Motor neuron (in vitro differentiated cells): ENCODE measurements around the gene ILKAP. TPM values are rescaled to one million over a fixed set of nuclear protein-coding genes. Genes with fewer than 3 reads are reported as not detected.
A peak's percentile ranks its signal among the peaks of the same experiment; 100 is the strongest.

Experiments
- ATAC-seq, 8 experiments: fragments of 200-7000 bp; cut with Tn5 transposase; replicated peaks in 6 of 8; 2 replicates each; pipeline ENCODE4 v1.8.0; 2021; ENCODE audit warnings: mild to moderate bottlenecking in 8 of 8, moderate library complexity in 8 of 8
- H3K27ac ChIP-seq, 2 donors: fragments of 250-450 bp; sonication (Bioruptor Pico); 2 replicates each; pipeline ENCODE4 v1.9.0; 2021; ENCODE audit warnings: antibody characterized with exemption in 2 of 2, mild to moderate bottlenecking in 2 of 2, moderate library complexity in 1 of 2
- H3K4me1 ChIP-seq, 2 donors: fragments of 250-450 bp; sonication (Bioruptor Pico); replicated peaks in 1 of 2; 2 replicates each; pipeline ENCODE4 v1.6.1; 2021; ENCODE audit warnings: antibody characterized with exemption in 2 of 2, mild to moderate bottlenecking in 2 of 2, moderate library complexity in 1 of 2
- H3K4me3 ChIP-seq, 5 donors: fragments of 250-450 bp; sonication (Bioruptor Pico); 2 replicates each; pipeline ENCODE4 v1.9.0; 2021; ENCODE audit warnings: antibody characterized with exemption in 5 of 5, mild to moderate bottlenecking in 5 of 5, moderate library complexity in 4 of 5
- WGBS, 10 experiments: fragments of 450-650 bp; shearing (Covaris generic); methylation state at CpG; one replicate each; pipeline ENCODE4 v1.0.0; 2022; 5-methylcytosine and 5-hydroxymethylcytosine counted together
- in situ Hi-C, 9 experiments: fragments of 400-800 bp; cut with MboI; loops; one replicate each; pipeline ENCODE4 v1.15.0; 2021; ENCODE audit warnings: low sequenced_read_pairs in 9 of 9, low pct_unique_long_range_greater_than_20kb in 2 of 9; ENCODE audit not compliant: unreplicated experiment in 9 of 9
- total RNA-seq, 8 experiments: library from RNA; unstranded; fragments of 300-600 nt; gene quantifications; 2 replicates each; pipeline versions ENCODE4 v1.2.3 to v1.2.4, GENCODE V29; 2022

ILKAP gene
- total RNA-seq, 8 experiments from 2014 or later: 18.7 to 41.7 (median 23.5) TPM

- Histone ChIP-seq H3K27ac (no peak overlapping the region), H3K4me3 (no peak overlapping the region), H3K4me1 (peaks cover 10 to 11% of the 10 kb centered on the region in 2 donors)
- ATAC-seq: no peak
- 78 to 95% (median 90%) methylated on average over 6 to 10 of the region's 22 CpGs; no CpG with 5 or more reads in 7 of the 10 experiments for WGBS, 10 experiments
- in situ Hi-C loops: no loop called here
Observed at GRCh38 chr2:238128061-238128440, 75.4 kb downstream of the ILKAP start.

- Histone ChIP-seq H3K4me1 (peaks cover 11 to 12% of the 10 kb centered on the region in 2 donors), H3K4me3 (no peak overlapping the region), H3K27ac (peak overlapping the region in 1 of 2 donors; percentile 7)
- WGBS, 10 experiments: 10 to 100% (median 82%) methylated on average over 1 to 3 of the region's 36 CpGs; no CpG with 5 or more reads in 6 of the 10 experiments
- ATAC-seq: peak; percentile 80 to 98 (median 86)
- in situ Hi-C loops: no loop called here
Observed at GRCh38 chr2:238127165-238128060, 76.1 kb downstream of the ILKAP start.

GRCh38 chr2:238126775-238127164 is 76.7 kb downstream of the ILKAP start:
- WGBS, 10 experiments: 40 to 100% (median 83%) methylated on average over 1 to 2 of the region's 2 CpGs; no CpG with 5 or more reads in 5 of the 10 experiments
- ATAC-seq: no peak

GRCh38 chr2:238126338-238126737 is 77.2 kb downstream of the ILKAP start:
- WGBS, 10 experiments: 52 to 100% (median 100%) methylated on average over 1 to 2 of the region's 2 CpGs; no CpG with 5 or more reads in 6 of the 10 experiments
- Histone ChIP-seq H3K27ac (no peak overlapping the region), H3K4me1 (peaks cover 11 to 12% of the 10 kb centered on the region in 2 donors), H3K4me3 (no peak overlapping the region)
- no peak for ATAC-seq
- in situ Hi-C loops: no loop called here

More at GRCh38 chr2:238126775-238127164, 76.7 kb downstream of the ILKAP start:
- Histone ChIP-seq H3K4me1 (peaks cover 11 to 12% of the 10 kb centered on the region in 2 donors), H3K4me3 (no peak overlapping the region), H3K27ac (no peak overlapping the region)
- in situ Hi-C loops: no loop called here

- no peak for ATAC-seq
- in situ Hi-C loops: no loop called here
- no peak overlapping the region for H3K4me3 ChIP-seq
- no peak overlapping the region for H3K27ac ChIP-seq
- 0 to 100% (median 92%) methylated on average over 1 to 2 of the region's 20 CpGs; no CpG with 5 or more reads in 6 of the 10 experiments for WGBS, 10 experiments
- H3K4me1 ChIP-seq: peaks cover 18 to 19% of the 10 kb centered on the region in 2 donors
Observed at GRCh38 chr2:238125127-238125885, 78.2 kb downstream of the ILKAP start.

- ATAC-seq: no peak
- H3K27ac ChIP-seq: no peak overlapping the region
- H3K4me1 ChIP-seq: peaks cover 25 to 26% of the 10 kb centered on the region in 2 donors
- 58 to 100% (median 85%) methylated on average over 1 to 5 of the region's 19 CpGs; no CpG with 5 or more reads in 5 of the 10 experiments for WGBS, 10 experiments
- in situ Hi-C loops: no loop called here
- H3K4me3 ChIP-seq: no peak overlapping the region
Observed at GRCh38 chr2:238124488-238125126, 78.9 kb downstream of the ILKAP start.

GRCh38 chr2:238123991-238124470 is 79.5 kb downstream of the ILKAP start:
- ATAC-seq: no peak
- Histone ChIP-seq H3K4me3 (no peak overlapping the region), H3K4me1 (peaks cover 26 to 28% of the 10 kb centered on the region in 2 donors), H3K27ac (no peak overlapping the region)
- in situ Hi-C loops: no loop called here
- WGBS, 10 experiments: 40 to 100% (median 40%) methylated on average over 1 to 2 of the region's 14 CpGs; no CpG with 5 or more reads in 7 of the 10 experiments

- ATAC-seq: no peak
- whole genome bisulfite sequencing, 10 experiments: 20 to 93% (median 73%) methylated on average over 1 to 9 of the region's 22 CpGs; no CpG with 5 or more reads in 5 of the 10 experiments
- no peak overlapping the region for H3K4me3 ChIP-seq
- in situ Hi-C loops: no loop called here
- no peak overlapping the region for H3K27ac ChIP-seq
- peaks cover 26 to 28% of the 10 kb centered on the region in 2 donors for H3K4me1 ChIP-seq
Observed at GRCh38 chr2:238123218-238123971, 80.1 kb downstream of the ILKAP start.

- WGBS, 10 experiments: 27 to 100% (median 93%) methylated on average over 1 to 6 of the region's 29 CpGs; no CpG with 5 or more reads in 4 of the 10 experiments
- ATAC-seq: no peak
- in situ Hi-C loops: no loop called here
- Histone ChIP-seq H3K27ac (no peak overlapping the region), H3K4me1 (peaks cover 24 to 26% of the 10 kb centered on the region in 2 donors), H3K4me3 (no peak overlapping the region)
Observed at GRCh38 chr2:238122287-238123217, 80.9 kb downstream of the ILKAP start.

GRCh38 chr2:238121511-238122286 is 81.8 kb downstream of the ILKAP start:
- WGBS, 10 experiments: 60 to 88% (median 85%) methylated on average over 4 to 21 of the region's 27 CpGs; no CpG with 5 or more reads in 3 of the 10 experiments
- no peak overlapping the region for H3K27ac ChIP-seq
- H3K4me3 ChIP-seq: no peak overlapping the region
- in situ Hi-C loops: no loop called here
- no peak for ATAC-seq
- peaks cover 16 to 18% of the 10 kb centered on the region in 2 donors for H3K4me1 ChIP-seq
